Liver (tissue), 9 donors: ENCODE data around the gene SOX6. TPM values are rescaled to one million over a fixed set of nuclear protein-coding genes. Genes with fewer than 3 reads are reported as not detected.

ENCODE experiments used
- DNase-seq: peaks from one replicate; pipeline ENCODE4 v3.0.0-alpha.2; 2017; ENCODE audit warnings: low spot score
- H3K27ac ChIP-seq, 2 donors: one replicate each; pipeline ENCODE4 v1.7.0; 2013; ENCODE audit warnings: inconsistent platforms in 2 of 2, low read length in 2 of 2, control low read depth in 1 of 2, low read depth in 1 of 2, mild to moderate bottlenecking in 1 of 2
- H3K27me3 ChIP-seq, 4 donors: one replicate each; pipeline versions ENCODE4 v1.6.1 to v1.7.0; 2013; ENCODE audit warnings: low read length in 3 of 4, inconsistent platforms in 1 of 4, mild to moderate bottlenecking in 1 of 4, moderate library complexity in 1 of 4; ENCODE audit not compliant: control insufficient read depth in 4 of 4, insufficient read depth in 4 of 4
- H3K36me3 ChIP-seq, 4 donors: one replicate each; pipeline versions ENCODE4 v1.6.1 to v1.7.0; 2013; ENCODE audit warnings: low read length in 3 of 4, mild to moderate bottlenecking in 3 of 4, low read depth in 1 of 4, moderate library complexity in 1 of 4; ENCODE audit not compliant: control insufficient read depth in 4 of 4, insufficient read depth in 3 of 4
- H3K4me1 ChIP-seq, 4 donors: one replicate each; pipeline versions ENCODE4 v1.6.1 to v1.7.0; 2013; ENCODE audit warnings: low read length in 3 of 4, mild to moderate bottlenecking in 3 of 4, moderate library complexity in 1 of 4; ENCODE audit not compliant: control insufficient read depth in 4 of 4, insufficient read depth in 4 of 4
- H3K4me3 ChIP-seq, 3 donors: one replicate each; pipeline versions ENCODE4 v1.6.1 to v1.7.0; 2013; ENCODE audit warnings: low read length in 3 of 3, control low read depth in 1 of 3, low read depth in 1 of 3, mild to moderate bottlenecking in 1 of 3
- H3K9ac ChIP-seq, 2 donors: one replicate each; pipeline ENCODE4 v1.7.0; 2013; ENCODE audit warnings: low read length in 2 of 2, mild to moderate bottlenecking in 2 of 2, moderate library complexity in 2 of 2, control low read depth in 1 of 2, low read depth in 1 of 2
- H3K9me3 ChIP-seq, 4 donors: one replicate each; pipeline versions ENCODE4 v1.6.1 to v1.7.0; 2013; ENCODE audit warnings: low read length in 3 of 4; ENCODE audit not compliant: control insufficient read depth in 4 of 4
- EGR1 ChIP-seq, 2 donors: IDR thresholded peaks; 2 replicates each; pipeline ENCODE4 v1.6.1; 2016 to 2018; ENCODE audit warnings: antibody characterized with exemption in 2 of 2, low read depth in 2 of 2
- FOXA2 ChIP-seq: IDR thresholded peaks from 2 replicates; pipeline ENCODE4 v1.6.1; 2016; ENCODE audit warnings: antibody characterized with exemption
- HNF4A ChIP-seq, 2 donors: conservative IDR thresholded peaks; 2 replicates each; pipeline ENCODE4 v1.6.1; 2016; ENCODE audit warnings: antibody characterized with exemption in 2 of 2, mild to moderate bottlenecking in 2 of 2
- HNF4G ChIP-seq: IDR thresholded peaks from 2 replicates; pipeline ENCODE4 v1.6.1; 2016; ENCODE audit warnings: antibody characterized with exemption
- JUND ChIP-seq, 2 donors: IDR thresholded peaks; 2 replicates each; pipeline ENCODE4 v1.6.1; 2016; ENCODE audit warnings: antibody characterized with exemption in 2 of 2
- MAX ChIP-seq: IDR thresholded peaks from 2 replicates; pipeline ENCODE4 v1.6.1; 2016; ENCODE audit warnings: antibody characterized with exemption
- NR2F2 ChIP-seq: IDR thresholded peaks from 2 replicates; pipeline ENCODE4 v1.6.1; 2016; ENCODE audit warnings: antibody characterized with exemption
- RAD21 ChIP-seq, 2 donors: IDR thresholded peaks; 2 replicates each; pipeline ENCODE4 v1.6.1; 2016; ENCODE audit warnings: antibody characterized with exemption in 2 of 2, mild to moderate bottlenecking in 2 of 2
- REST ChIP-seq: IDR thresholded peaks from 2 replicates; pipeline ENCODE4 v1.6.1; 2016; ENCODE audit warnings: antibody characterized with exemption, mild to moderate bottlenecking
- RXRA ChIP-seq, 2 donors: IDR thresholded peaks; 2 replicates each; pipeline ENCODE4 v1.6.1; 2017 to 2018; ENCODE audit warnings: antibody characterized with exemption in 2 of 2, mild to moderate bottlenecking in 1 of 2
- SP1 ChIP-seq: IDR thresholded peaks from 2 replicates; pipeline ENCODE4 v1.6.1; 2018; ENCODE audit warnings: antibody characterized with exemption, mild to moderate bottlenecking
- ZBTB33 ChIP-seq: IDR thresholded peaks from 2 replicates; pipeline ENCODE4 v1.6.1; 2016; ENCODE audit warnings: antibody characterized with exemption
- WGBS: extraction: QIAGEN DNeasy Blood & Tissue Kit; methylation state at CpG from one replicate; pipeline ENCODE4 v1.1.7; 2013; 5-methylcytosine and 5-hydroxymethylcytosine counted together
- polyA plus RNA-seq, 2 donors: library from polyadenylated mRNA; stranded (reverse) in 1 of 2; unstranded in 1 of 2; fragments of 200-250 nt in 1 of 2; fragments of >200 nt in 1 of 2; fragmentation: Nextera tagmentation in 1 of 2; extraction: Ambion mirVana in 1 of 2; gene quantifications; one replicate each; pipeline versions ENCODE4 v1.2.1 to v1.2.3, GENCODE V29; 2013 to 2015
- total RNA-seq, 2 donors: library from RNA; depleted of rRNA; stranded (reverse); fragments of >200 nt; gene quantifications; one replicate each; pipeline ENCODE4 v1.2.3, GENCODE V29; 2014
- TF ChIP-seq, protein P1 (sequence below): IDR thresholded peaks from 2 replicates; pipeline ENCODE4 v1.6.1; 2016; ENCODE audit warnings: antibody characterized with exemption
- donor health status: healthy.
- donor health status: healthy.
- donor health status: healthy.
- donor health status: healthy.
- donor health status: healthy.

The SOX6 gene
- total and polyA plus RNA-seq, 4 donors, result 2.4 to 111 (median 14.8) TPM

GRCh38 chr11:15938983-15939382 lies 417.4 kb downstream of the SOX6 start:
- Histone ChIP-seq H3K9ac (no peak overlapping the region), H3K27me3 (no peaks in the 10 kb centered on the region), H3K27ac (no peak overlapping the region), H3K4me1 (no peaks in the 10 kb centered on the region), H3K36me3 (no peaks in the 10 kb centered on the region), H3K9me3 (no peaks in the 10 kb centered on the region), H3K4me3 (no peak overlapping the region)
- DNase-seq, result no peak
- TF ChIP-seq ZBTB33 (no peak), NR2F2 (no peak), REST (no peak), FOXA2 (no peak), MAX (peak; percentile 55), SP1 (peak; percentile 22), EGR1 (IDR thresholded peaks at IDR 0.05; ENCODE audit: low read depth in 2 of 2) (no peak), RXRA (IDR thresholded peaks at IDR 0.05) (peak; percentile 22 to 62), HNF4A (conservative IDR thresholded peaks at IDR 0.05) (peak; percentile 67 to 72), RAD21 (IDR thresholded peaks at IDR 0.05) (peak; percentile 7 to 44)
- TF ChIP-seq, protein P1, sequence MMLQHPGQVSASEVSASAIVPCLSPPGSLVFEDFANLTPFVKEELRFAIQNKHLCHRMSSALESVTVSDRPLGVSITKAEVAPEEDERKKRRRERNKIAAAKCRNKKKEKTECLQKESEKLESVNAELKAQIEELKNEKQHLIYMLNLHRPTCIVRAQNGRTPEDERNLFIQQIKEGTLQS, result no peak
- WGBS, result 94% methylated on average over 1 of the region's 1 CpG

DNA sequence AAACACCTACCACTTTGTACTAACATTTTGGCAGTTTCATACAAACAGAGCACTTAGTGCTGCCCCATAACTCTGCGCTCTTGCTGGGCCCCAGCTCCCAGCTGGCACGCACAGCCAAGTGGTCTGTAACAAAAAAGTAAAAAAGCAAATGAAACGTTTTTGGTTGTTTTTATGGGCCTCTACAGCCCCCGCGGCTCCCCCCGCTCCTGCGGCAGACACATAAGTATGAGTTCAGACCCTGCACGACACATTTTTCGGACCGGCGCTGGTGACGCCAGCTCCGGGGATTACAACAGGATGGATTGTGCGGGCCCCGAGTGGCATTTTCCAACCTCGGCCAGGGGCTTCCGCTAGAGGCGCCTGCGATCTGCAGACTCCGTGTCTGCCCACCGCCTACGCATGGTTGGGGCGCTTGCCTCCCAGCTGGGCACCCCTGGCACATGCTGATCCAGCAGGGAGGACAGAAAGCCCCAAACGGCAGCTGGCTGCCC lies 418.2 kb downstream of the SOX6 start:
- no peaks in the 10 kb centered on the region for H3K36me3 ChIP-seq
- H3K27ac ChIP-seq, result no peak overlapping the region
- H3K4me3 ChIP-seq, result no peak overlapping the region
- WGBS, result 96% methylated on average over 24 of the region's 24 CpGs
- no peak for TF ChIP-seq RAD21 (IDR thresholded peaks at IDR 0.05)
- TF ChIP-seq, protein P1, result no peak
- no peak for TF ChIP-seq HNF4A (conservative IDR thresholded peaks at IDR 0.05)
- no peak for TF ChIP-seq ZBTB33
- TF ChIP-seq FOXA2, result no peak
- no peak for TF ChIP-seq HNF4G
- no peak for TF ChIP-seq JUND (IDR thresholded peaks at IDR 0.05)
- no peak overlapping the region for H3K9ac ChIP-seq
- no peaks in the 10 kb centered on the region for H3K9me3 ChIP-seq
- DNase-seq, result no peak
- H3K4me1 ChIP-seq, result peaks cover 0 to 3% (median 0%) of the 10 kb centered on the region in 4 donors
- no peaks in the 10 kb centered on the region for H3K27me3 ChIP-seq
